ENCODE results near the gene SAMM50. TPM values are rescaled to one million over a fixed set of nuclear protein-coding genes. Genes with fewer than 3 reads are reported as not detected.
"Not testable (repeated sequence)": the region's sequence is repeated elsewhere in the genome, so short reads cannot be mapped to it uniquely, and the experiment has no call there.

The SAMM50 gene
- total and polyA plus RNA-seq, 2 experiments from 2014 or later, result 56.8 to 92.0 TPM

- Histone ChIP-seq H3K4me1 (ENCODE audit: low read depth) (no peaks in the 10 kb centered on the region), H3K9me3 (ENCODE audit: low read depth) (no peaks in the 10 kb centered on the region), H3K27me3 (no peaks in the 10 kb centered on the region), H3K36me3 (no peaks in the 10 kb centered on the region), H3K4me3 (no peak overlapping the region), H3K27ac (no peak overlapping the region)
- DNase-seq (ENCODE audit: low read depth in 1 of 2, low spot score in 1 of 2), result no peak
- TF ChIP-seq CTCF (IDR thresholded peaks at IDR 0.05; ENCODE audit: low read depth, low read length), result no peak
These were observed 57.3 kb downstream of the SAMM50 start for GRCh38 chr22:44012591-44012990.

- no peaks in the 10 kb centered on the region for H3K4me1 ChIP-seq (ENCODE audit: low read depth)
- H3K4me3 ChIP-seq, result no peak overlapping the region
- H3K27ac ChIP-seq, result no peak overlapping the region
- no peaks in the 10 kb centered on the region for H3K9me3 ChIP-seq (ENCODE audit: low read depth)
- no peak for DNase-seq (ENCODE audit: low read depth in 1 of 2, low spot score in 1 of 2)
- H3K27me3 ChIP-seq, result no peaks in the 10 kb centered on the region
- TF ChIP-seq CTCF (IDR thresholded peaks at IDR 0.05; ENCODE audit: low read depth, low read length), result no peak
- H3K36me3 ChIP-seq, result no peaks in the 10 kb centered on the region
These were observed 59.0 kb downstream of the SAMM50 start for GRCh38 chr22:44014241-44014640.

GRCh38 chr22:44016586-44016985 is 61.3 kb downstream of the SAMM50 start:
- H3K4me1 ChIP-seq (ENCODE audit: low read depth); H3K27ac ChIP-seq; H3K9me3 ChIP-seq (ENCODE audit: low read depth); H3K4me3 ChIP-seq; H3K27me3 ChIP-seq; DNase-seq (ENCODE audit: low read depth in 1 of 2, low spot score in 1 of 2); H3K36me3 ChIP-seq: not testable (repeated sequence)

- no peak for TF ChIP-seq CTCF (IDR thresholded peaks at IDR 0.05; ENCODE audit: low read depth, low read length)
These were observed 63.4 kb downstream of the SAMM50 start for GRCh38 chr22:44018594-44018993.

GRCh38 chr22:44019416-44019815 is 64.2 kb downstream of the SAMM50 start:
- Histone ChIP-seq H3K4me1 (ENCODE audit: low read depth) (peaks cover 5% of the 10 kb centered on the region), H3K9me3 (ENCODE audit: low read depth) (no peaks in the 10 kb centered on the region), H3K4me3 (no peak overlapping the region), H3K36me3 (no peaks in the 10 kb centered on the region), H3K27ac (no peak overlapping the region), H3K27me3 (no peaks in the 10 kb centered on the region)
- no peak for TF ChIP-seq CTCF (IDR thresholded peaks at IDR 0.05; ENCODE audit: low read depth, low read length)
- DNase-seq (ENCODE audit: low read depth in 1 of 2, low spot score in 1 of 2), result no peak

More at GRCh38 chr22:44018594-44018993, 63.4 kb downstream of the SAMM50 start:
- no peaks in the 10 kb centered on the region for H3K9me3 ChIP-seq (ENCODE audit: low read depth)
- no peak overlapping the region for H3K27ac ChIP-seq
- no peak for DNase-seq (ENCODE audit: low read depth in 1 of 2, low spot score in 1 of 2)
- no peaks in the 10 kb centered on the region for H3K27me3 ChIP-seq
- H3K4me1 ChIP-seq (ENCODE audit: low read depth), result peaks cover 2% of the 10 kb centered on the region
- no peaks in the 10 kb centered on the region for H3K36me3 ChIP-seq
- H3K4me3 ChIP-seq, result no peak overlapping the region

GRCh38 chr22:44019846-44020245 is 64.6 kb downstream of the SAMM50 start:
- H3K4me1 ChIP-seq (ENCODE audit: low read depth), result peaks cover 5% of the 10 kb centered on the region
- H3K4me3 ChIP-seq, result no peak overlapping the region
- no peak for TF ChIP-seq CTCF (IDR thresholded peaks at IDR 0.05; ENCODE audit: low read depth, low read length)

More at GRCh38 chr22:44019846-44020245, 64.6 kb downstream of the SAMM50 start:
- no peaks in the 10 kb centered on the region for H3K36me3 ChIP-seq
- no peak overlapping the region for H3K27ac ChIP-seq
- H3K27me3 ChIP-seq, result no peaks in the 10 kb centered on the region
- no peak for DNase-seq (ENCODE audit: low read depth in 1 of 2, low spot score in 1 of 2)
- no peaks in the 10 kb centered on the region for H3K9me3 ChIP-seq (ENCODE audit: low read depth)
